T-helper 2 cell treated with Interferon-gamma antibody and Interleukin-4, amounts not matched to agents 100 ng/mL and 5 ng/mL, for 36 hours (primary cell): ENCODE data around the gene NPTN. TPM values are rescaled to one million over a fixed set of nuclear protein-coding genes. Genes with fewer than 3 reads are reported as not detected.
"Not testable (repeated sequence)": the region's sequence is repeated elsewhere in the genome, so short reads cannot be mapped to it uniquely, and the experiment has no call there.

Source experiments
- intact Hi-C: fragments of 100-400 bp; cut with micrococcal nuclease; formaldehyde crosslinking; loops from one replicate; pipeline ENCODE4 v1.15.1; 2023
- total RNA-seq: library from RNA; stranded (reverse); gene quantifications from 2 replicates; pipeline ENCODE4 v1.2.3, GENCODE V29; 2022

Gene NPTN
- total RNA-seq, 1 donor from 2014 or later: 42.5 TPM

DNA sequence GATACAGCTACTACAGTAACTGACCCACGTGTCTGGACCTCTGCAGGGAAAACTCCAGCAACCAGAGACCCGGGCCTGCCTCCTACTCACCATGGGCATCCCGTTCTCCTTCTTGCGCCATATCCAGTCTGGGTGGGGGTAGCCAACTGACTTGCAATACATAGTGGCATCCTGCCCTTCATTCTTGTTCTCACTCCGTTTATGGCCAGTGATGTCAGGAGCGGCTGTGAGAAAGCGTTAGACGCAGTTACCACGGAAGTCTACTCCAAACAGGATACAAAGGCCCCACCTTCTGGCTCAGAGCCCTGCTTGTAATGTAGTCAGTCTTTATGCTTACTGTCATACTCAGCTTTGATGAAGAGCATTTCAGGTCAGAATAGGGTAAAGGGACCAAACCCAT is 59.6 kb downstream of the NPTN start:
- intact Hi-C loops: no loop called here

DNA sequence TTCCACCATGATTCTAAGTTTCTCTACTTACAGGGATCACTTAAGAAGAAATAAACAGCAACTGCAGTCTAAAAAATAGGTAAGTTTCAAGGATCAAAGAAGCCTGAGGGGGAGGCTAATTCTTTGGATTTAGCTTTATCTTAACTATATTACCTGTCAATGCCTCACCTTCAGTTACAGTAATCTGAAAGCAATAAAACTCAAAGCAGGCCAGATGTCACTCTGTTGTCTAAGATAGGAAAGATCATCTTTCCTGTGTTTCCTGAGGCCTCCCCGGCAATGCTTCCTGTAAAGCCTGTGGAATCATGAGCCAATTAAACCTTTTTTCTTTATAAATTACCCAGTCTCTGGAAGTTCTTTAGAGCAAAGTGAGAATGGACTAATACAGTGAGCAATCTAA is 60.2 kb downstream of the NPTN start:
- intact Hi-C loops: no loop called here

DNA sequence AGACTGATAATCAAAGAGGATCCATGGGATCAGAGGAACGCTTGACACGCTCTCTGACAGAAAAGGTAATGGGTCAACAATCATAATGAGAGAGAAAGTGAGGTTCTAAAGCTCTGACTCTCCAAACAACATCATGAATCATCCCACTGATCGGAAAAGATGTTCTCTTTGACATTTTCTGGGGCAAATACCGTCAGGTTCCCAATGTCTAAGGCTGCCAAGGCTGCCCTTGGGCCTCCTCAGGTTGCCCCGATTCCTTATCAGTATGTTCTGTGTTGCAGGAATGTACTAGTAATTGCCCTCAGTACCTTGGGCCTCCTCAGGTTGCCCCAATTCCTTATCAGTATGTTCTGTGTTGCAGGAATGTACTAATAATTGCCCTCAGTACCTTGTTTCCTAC is 60.9 kb downstream of the NPTN start:
- intact Hi-C loops: no loop called here

DNA sequence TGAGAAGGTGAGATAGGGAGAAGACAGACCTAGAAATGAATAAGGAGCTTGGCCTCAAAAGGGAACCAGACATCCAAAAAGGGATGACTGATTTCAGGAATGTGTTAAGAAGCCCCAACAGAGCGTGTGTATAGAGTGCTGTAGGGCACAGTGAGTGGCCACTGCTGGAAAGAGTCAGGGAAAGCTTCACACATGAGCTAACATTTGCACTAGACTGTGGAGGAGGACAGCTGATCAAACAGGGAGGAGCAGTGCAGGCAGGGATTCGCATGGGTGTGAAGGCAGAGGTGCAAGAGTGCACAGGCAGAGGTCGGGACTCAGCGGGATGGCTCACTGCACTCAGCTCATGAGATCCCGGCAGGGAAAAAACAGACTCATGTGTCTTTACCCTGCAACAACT is 61.8 kb downstream of the NPTN start:
- intact Hi-C loops: no loop called here

GRCh38 chr15:73570355-73571032 is 62.7 kb downstream of the NPTN start:
- intact Hi-C loops: no loop called here

DNA sequence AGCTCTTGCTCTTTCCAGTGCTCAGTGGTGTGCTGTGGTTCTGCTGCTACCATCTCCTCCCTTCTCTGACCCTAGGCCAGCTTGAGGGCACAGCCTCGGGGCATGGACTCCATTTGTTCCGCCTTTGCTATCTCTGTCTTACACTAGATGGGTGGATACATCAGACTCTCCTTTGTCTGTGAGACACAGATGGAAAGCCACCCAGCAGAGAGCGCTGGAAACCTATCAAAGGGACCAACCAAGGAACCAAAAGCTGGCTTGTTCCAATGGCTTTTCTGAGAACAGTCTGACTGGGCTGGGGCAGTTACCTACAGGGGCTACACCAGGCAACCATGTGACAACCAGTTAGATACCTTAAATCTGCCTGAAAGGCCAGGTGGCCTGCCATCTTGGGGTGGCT is 63.8 kb downstream of the NPTN start:
- intact Hi-C loops: no loop called here

GRCh38 chr15:73568564-73569280 is 64.5 kb downstream of the NPTN start:
- intact Hi-C loops: no loop called here

GRCh38 chr15:73567020-73567419 is 66.2 kb downstream of the NPTN start:
- intact Hi-C loops: no loop called here

DNA sequence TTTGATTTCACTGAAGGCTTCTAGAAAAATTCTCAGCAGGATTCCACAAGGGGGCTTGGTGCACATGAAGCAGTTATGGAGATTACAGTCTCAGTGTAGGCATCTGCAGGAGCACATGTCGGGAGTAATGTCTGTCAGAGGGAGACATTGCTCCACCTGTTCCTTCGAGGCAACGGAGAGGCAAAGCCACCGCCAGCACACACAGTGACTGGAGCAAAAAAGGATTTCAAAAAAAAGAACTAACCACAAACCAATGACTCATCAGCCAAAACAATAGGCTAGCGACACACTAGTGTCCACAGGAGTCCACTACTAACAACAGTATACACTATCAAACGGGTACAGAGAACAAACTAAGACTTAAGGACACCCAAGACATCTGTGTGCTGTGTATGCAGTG is 68.9 kb downstream of the NPTN start:
- intact Hi-C loops: no loop called here

- intact Hi-C loops: loop anchor here (1.0 kb wide), 2 partner anchors 76 to 140 kb away; no protein-coding TSS in a partner anchor
Measured at GRCh38 chr15:73560501-73561117, 72.6 kb downstream of the NPTN start.

DNA sequence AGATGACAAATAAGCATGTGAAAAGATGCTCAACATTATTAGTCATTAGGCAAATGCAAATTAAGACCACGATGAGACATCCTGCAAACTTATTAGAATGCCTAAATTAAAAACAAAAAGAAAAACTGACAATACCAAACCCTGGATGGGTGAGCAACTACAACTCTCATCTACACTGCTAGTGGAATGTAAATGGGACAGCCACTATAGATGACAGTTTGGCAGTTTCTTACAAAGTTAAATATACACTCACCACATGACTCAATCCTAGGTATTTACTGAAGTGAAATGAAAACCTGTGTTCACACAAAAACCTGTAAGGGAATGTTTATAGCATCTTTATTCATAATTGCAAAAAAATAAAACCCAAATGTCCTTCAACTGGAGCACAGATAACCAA is 74.7 kb downstream of the NPTN start:
- intact Hi-C loops: no loop called here

DNA sequence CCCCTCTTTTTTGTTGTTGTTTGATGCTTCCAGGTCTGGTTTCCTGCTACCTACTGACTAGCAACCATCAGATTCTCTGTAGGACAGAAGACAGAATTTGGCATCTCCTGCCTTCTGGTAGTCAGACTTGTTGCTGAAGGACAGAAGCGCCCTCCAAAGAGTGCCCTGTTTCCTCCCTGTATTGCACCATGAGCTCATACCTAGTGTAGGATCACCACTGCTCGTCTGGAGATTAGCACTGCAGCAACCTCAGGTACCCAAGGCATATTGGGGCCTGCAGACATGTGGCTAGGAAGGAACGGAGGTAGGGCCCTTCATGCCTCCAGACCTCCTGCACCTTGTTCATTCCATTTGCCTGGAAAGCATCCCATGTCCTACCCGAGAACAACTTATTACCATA is 78.1 kb downstream of the NPTN start:
- intact Hi-C loops: no loop called here

DNA sequence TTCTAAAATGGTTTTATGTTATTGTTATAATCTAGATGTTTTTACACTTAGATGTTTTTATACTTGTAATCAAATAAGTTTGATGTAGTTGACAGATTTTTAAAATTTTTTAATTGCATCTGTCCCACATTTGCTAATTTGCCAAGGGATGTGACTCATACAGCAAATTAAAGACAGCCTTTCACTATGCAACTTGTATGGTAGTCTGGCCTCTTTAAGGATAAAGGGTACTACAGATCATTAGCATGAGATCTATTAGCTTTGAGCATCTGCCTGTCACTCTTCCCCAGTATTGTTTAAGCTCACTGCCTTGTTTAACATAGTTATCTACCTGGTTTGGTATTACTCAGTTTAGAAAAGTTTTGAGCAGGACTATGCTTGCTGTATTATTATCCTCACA is 83.0 kb downstream of the NPTN start:
- intact Hi-C loops: no loop called here

DNA sequence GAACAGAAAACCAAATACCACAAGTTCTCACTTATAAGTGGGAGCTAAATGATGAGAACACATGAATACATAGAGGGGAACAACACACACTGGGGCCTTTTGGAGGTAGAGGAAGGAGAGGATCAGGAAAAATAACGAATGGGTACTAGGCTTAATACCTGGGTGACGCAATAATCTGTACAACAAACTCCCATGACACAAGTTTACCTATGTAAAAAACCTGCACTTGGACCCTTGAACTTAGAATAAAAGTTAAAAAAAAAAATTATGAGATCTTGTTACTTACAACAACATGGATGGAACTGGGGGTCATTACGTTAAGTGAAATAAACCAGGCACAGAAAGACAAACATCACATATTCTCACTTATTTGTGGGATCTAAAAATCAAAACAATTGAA is 84.3 kb downstream of the NPTN start:
- intact Hi-C loops: not testable (repeated sequence)

DNA sequence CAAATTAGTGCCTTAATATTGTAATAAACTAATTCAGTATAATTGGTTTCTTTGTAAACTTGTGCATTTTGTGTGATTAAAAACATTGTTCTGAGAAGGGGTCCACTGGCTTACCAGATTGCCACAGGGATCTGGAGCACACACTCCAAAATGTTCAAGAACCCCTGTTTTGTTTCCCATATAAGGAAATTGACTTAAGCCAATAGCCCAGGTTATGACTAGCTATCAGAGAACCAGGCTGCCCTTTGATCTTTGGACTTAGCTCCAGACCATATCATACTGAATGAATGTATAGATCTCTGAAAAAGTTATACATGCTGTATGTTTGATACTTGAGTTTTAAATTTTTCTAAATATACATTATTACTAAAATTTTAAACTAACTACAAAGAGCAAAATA is 91.7 kb downstream of the NPTN start:
- intact Hi-C loops: no loop called here

DNA sequence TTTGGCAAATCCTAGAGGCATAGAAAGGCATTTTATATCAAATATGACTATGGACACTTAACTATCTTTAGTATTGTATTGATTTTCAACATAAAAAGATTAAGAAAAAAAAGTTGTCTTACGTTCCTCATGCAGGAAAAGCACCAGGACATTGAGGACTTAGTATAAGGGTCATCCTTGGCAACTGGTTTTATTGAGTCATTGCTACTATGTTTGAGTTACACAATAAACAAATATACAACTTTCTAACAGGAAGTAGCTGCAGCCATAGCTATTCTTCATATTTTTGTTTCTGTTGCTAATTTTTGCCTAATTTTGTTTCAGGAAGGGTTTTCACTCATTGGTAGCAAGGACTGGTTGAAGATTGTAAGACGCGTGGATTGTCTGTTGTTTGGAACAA is 93.0 kb downstream of the NPTN start:
- intact Hi-C loops: no loop called here

DNA sequence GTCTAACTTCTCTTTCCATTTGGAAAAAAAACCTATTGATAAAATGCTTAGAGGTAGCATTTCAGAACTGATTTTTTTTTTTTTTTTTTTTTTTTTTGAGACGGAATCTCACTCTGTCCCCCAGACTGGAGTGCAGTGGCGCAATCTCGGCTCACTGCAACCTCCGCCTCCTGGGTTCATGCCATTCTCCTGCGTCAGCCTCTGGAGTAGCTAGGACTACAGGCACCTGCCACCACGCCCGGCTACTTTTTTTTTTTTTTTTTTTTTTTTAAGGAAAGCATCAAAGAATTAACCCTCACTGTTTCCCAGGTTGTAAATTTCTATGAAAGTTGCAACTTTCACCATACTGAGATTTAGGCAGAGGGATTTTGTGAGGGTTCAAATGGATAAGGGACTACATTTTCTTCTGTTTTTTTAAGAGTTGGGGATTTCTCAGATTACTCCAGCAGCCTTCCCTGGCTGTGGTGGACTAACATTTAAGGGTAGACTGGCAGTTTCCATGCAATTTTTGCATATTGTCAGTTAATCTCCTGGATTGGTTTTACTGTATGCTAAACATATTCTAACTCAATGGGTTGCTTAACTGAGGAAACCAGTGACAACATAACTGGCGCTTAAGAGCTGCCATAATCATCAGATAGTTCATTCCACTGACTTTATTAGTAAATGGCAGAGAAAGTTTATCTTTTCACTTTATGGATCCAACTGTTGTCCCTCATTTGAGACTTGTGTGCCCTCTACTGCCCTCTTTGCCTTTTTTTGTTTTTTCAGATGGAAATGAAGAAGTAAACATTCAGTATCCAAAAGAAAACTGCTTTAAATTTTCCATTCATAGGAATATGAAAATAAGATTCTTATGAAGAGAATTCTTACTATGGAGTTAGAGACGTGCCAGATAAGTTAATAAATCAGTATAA is 93.7 kb downstream of the NPTN start:
- intact Hi-C loops: no loop called here

GRCh38 chr15:73538563-73539211 is 94.5 kb downstream of the NPTN start:
- intact Hi-C loops: no loop called here

GRCh38 chr15:73538123-73538522 is 95.1 kb downstream of the NPTN start:
- intact Hi-C loops: no loop called here

GRCh38 chr15:73530649-73531048 is 102.5 kb downstream of the NPTN start:
- intact Hi-C loops: no loop called here

DNA sequence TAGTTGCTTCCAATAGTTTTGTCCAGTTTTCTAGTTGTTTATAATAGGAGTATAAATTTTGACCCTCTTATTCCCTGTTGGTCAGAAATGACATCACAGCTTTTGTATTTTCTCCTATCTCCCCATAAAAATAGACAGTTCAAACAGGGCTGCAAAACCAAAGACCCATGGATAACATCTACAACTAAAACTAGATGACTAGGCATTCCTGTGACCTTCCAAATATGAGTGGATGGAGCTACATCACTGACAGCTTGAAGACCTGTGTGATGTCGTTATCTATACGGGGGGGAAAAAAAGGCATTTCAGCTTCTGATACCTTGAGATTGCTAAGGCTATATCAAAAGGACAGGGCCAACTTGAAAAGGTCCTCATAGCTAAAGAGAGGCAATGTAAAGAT is 105.6 kb downstream of the NPTN start:
- intact Hi-C loops: no loop called here
